GM18505 (cell line): Measurements from ENCODE around the gene CYFIP2.

Source experiments
- ATAC-seq: cut with Tn5 transposase; IDR thresholded peaks from one replicate; pipeline ENCODE4 v1.9.1; 2021; ENCODE audit not compliant: unreplicated experiment
- POLR2A ChIP-seq: IDR thresholded peaks from 4 replicates; pipeline ENCODE4 v1.6.1; 2011; ENCODE audit warnings: borderline replicate concordance; ENCODE audit not compliant: insufficient read depth, insufficient read length; ENCODE audit errors: extremely low read depth

Gene CYFIP2

DNA sequence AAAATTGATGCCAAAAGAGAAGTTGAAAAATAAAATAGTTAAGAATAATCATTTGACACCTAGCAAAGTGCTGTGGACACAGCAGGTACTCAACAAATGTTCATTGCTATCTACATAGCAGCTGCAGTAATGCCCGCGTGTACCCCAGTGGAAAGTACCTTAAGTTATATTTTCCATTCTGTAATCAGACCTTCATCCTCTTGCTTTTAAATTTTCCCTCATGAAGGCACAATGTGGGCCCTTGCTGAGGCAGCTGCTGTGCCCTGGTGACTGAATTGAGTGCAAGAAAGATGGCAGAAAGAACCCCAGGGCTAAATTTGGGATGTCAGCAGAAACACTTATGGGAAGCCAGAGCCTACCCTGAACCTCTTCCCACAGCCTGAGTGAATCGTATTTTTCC is 65.9 kb downstream of the CYFIP2 start:
- no peak for ATAC-seq
- TF ChIP-seq POLR2A = no peak

- no peak for ATAC-seq
- TF ChIP-seq POLR2A = no peak
These were observed 69.9 kb downstream of the CYFIP2 start for GRCh38 chr5:157335534-157336422.

DNA sequence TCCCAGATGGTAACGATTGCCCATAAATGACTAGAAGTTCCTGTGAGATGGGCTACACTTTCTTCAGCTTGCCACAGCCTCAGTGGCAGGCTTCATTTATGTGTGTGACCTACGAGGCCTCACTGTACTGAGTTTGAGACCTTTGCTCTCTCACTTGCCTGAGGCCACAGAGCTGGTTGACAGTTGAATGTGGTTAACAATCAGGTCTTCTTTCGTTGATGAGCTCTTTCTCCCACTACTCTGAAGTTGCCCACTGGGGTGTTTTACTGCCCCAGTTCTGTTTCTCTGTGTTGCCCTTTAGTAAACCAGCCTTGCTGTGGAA is 70.5 kb downstream of the CYFIP2 start:
- TF ChIP-seq POLR2A = no peak
- no peak for ATAC-seq

DNA sequence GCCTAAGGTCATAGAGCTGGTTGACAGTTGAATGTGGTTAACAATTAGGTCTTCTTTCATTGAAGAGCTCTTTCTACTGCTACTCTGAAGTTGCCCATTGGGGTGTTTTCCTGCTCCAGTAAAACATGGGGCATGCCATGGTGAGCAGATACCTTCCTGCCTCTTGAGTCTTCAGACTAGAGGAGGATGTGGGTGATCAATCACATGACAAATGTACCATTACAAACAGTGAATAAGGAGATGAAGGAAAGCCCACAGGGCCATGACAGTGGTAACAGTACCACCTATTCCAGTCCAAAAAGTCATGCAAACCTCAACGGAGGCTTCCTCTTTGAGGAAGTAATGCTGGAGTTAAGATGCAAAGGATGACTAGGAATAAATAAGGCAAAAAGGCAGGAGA is 73.5 kb downstream of the CYFIP2 start:
- no peak for ATAC-seq
- TF ChIP-seq POLR2A = no peak

GRCh38 chr5:157342822-157343402 is 77.0 kb downstream of the CYFIP2 start:
- no peak for TF ChIP-seq POLR2A
- ATAC-seq = no peak

- TF ChIP-seq POLR2A = no peak
- ATAC-seq = no peak
These were observed 78.2 kb downstream of the CYFIP2 start for GRCh38 chr5:157343842-157344790.

DNA sequence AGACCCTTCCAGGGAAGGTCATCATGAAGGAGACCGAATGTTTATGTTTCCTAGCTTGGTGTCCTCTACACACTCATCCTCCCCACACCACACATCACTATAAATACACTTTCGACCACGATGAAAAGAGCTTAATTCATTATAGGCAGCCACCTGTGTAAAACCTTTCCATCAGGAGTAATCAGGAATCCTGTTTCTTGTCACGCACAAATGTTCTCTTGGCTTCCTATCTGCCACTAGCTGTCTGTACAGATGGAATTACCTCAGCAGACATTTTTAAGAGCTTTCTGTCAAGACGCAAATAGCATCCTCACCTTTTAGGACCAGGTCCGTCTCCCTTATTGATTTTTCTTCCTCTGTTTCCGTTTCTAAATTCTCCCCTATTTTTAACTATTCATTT is 79.1 kb downstream of the CYFIP2 start:
- ATAC-seq = no peak
- TF ChIP-seq POLR2A = no peak

- no peak for ATAC-seq
- no peak for TF ChIP-seq POLR2A
These were observed 79.6 kb downstream of the CYFIP2 start for GRCh38 chr5:157345485-157345884.

DNA sequence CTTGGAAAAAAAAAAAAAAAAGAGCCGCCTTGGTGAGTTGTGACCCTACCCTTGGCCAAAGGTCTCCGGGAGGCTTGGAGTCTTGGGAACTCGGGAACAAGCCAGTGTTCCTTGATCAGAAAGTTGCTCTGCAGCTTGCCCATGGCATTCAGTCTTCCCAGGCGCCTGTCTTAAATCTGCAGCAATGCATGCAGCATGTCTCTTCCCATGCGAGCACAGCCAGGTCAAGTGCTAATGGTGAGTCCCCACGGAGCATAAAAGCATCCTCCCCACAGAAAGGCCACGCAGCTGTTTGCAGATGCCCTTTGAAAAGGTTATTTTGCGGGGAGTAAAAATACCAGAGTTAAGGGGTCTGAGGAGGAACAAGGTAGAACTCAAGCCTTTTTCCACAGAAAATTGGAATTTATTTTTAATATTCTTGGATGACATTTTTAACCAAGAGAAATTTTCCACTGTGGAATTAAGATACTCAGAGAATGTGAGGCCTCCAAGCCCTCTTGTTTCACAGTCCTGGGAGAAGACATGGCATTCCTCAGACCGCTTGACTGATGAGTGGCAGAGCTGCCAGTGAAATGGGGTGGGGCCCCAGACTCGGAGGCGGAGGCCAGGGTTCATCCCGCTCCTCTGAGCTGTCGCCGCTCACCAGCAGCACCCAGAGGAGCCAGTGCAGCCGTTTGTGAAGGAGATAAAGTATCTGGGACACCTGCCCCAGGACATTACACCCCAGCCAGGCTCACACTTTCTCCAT is 81.6 kb downstream of the CYFIP2 start:
- no peak for TF ChIP-seq POLR2A
- no peak for ATAC-seq

DNA sequence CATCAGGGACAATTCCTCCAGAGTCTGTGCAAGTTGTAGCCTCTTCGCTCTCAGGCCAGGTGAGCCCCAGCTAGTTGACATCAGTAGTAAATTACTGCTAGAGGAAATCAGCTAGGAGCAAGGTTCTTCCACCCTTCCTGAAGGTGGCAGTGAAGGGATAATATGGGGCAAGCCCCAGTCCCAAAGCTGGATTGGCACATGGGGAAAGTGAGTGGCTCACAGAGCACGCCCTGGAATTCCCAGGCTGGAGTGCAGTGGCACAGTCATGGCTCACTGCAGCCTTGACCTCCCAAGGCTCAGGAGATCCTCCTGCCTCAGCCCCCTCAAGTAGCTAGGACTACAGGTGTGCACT is 82.1 kb downstream of the CYFIP2 start:
- no peak for ATAC-seq
- no peak for TF ChIP-seq POLR2A

DNA sequence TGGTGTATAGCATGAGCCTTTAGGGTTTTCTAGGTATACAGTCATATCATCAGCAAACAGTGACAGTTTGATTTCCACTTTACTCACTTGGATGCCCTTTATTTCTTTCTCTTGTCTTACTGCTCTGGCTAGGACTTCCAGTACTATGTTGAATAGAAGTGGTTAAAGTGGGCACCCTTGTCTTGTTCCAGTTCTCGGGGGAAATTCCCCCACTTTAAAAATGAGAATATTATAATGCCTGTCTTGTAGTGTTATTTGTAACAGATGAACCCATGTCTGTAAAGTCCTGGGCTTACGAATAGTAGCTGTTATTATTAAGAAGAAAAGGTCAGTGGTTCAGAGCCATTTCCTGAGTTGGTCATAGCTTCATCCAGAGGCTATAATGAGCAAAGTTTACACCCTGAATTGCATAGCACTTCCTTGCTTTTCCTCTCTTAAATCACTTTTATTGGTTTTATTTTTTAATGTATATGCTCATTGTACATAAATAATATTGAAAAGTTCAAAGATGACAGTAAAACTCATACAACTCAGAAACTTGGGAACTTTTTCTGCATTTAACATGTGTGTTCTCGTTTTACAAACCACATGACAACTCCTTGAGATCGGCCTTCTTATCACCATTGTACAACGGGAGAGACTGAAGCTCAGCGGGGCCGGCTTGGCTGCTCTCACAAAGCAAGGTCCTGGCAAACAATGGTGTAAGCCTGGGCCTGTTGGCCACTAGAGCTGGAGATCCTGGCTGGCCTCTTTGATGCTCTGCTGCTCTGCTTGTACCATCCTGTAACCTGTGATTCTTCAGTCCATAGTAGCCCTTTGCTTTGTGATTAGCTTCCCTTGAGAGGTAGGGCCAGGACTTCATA is 85.2 kb downstream of the CYFIP2 start:
- no peak for TF ChIP-seq POLR2A
- ATAC-seq = no peak

GRCh38 chr5:157351802-157352092 is 85.8 kb downstream of the CYFIP2 start:
- no peak for ATAC-seq
- TF ChIP-seq POLR2A = no peak
